PC-9 (cell line): ENCODE data around the gene KCNJ15. TPM values are rescaled to one million over a fixed set of nuclear protein-coding genes. Genes with fewer than 3 reads are reported as not detected.

Source experiments
- BruUV-seq: library from RNA; stranded (reverse); fragments of 400-500 nt; replicated peaks from 2 replicates; lab custom pipeline; 2021; lab: Mats Ljungman, UMichigan
- CTCF ChIA-PET: fragments of 300-600 bp; sonication (Branson Sonifier 250); formaldehyde crosslinking; loops from one replicate; lab custom pipeline; 2022; ENCODE audit warnings: antibody characterized with exemption; lab: Charles Lee
- POLR2A ChIA-PET: fragments of 300-600 bp; sonication (Branson Sonifier 250); formaldehyde crosslinking; loops from one replicate; lab custom pipeline; 2022; ENCODE audit warnings: antibody characterized with exemption; ENCODE audit not compliant: unreplicated experiment; lab: Charles Lee
- DNase-seq, 2 experiments: peaks; one replicate each; pipeline versions ENCODE4 v3.0.0 to v3.0.0-alpha.2; 2015 to 2022; ENCODE audit warnings: mixed read lengths in 1 of 2
- H2AFZ ChIP-seq: fragments of 200-600 bp; sonication (generic); 2 replicates; pipeline ENCODE4 v1.8.1; 2017; ENCODE audit warnings: antibody characterized with exemption
- H3F3A ChIP-seq: fragments of 200-600 bp; sonication (generic); 2 replicates; pipeline ENCODE4 v1.8.1; 2017; ENCODE audit warnings: antibody characterized with exemption, mild to moderate bottlenecking, low read depth; ENCODE audit not compliant: insufficient read depth
- H3K27ac ChIP-seq: fragments of 200-600 bp; sonication (generic); 2 replicates; pipeline ENCODE4 v1.6.1; 2016; ENCODE audit warnings: mixed run types
- H3K27me3 ChIP-seq: fragments of 200-600 bp; sonication (generic); 2 replicates; pipeline ENCODE4 v1.6.1; 2016; ENCODE audit warnings: low read depth, mixed run types; ENCODE audit not compliant: insufficient read depth
- H3K36me3 ChIP-seq: fragments of 200-600 bp; sonication (generic); 2 replicates; pipeline ENCODE4 v1.6.1; 2016; ENCODE audit warnings: low read depth, mixed run types
- H3K4me1 ChIP-seq: fragments of 200-600 bp; sonication (generic); replicated peaks from 2 replicates; pipeline ENCODE4 v1.6.1; 2016; ENCODE audit warnings: mixed run types; ENCODE audit not compliant: insufficient read depth
- H3K4me2 ChIP-seq: fragments of 200-600 bp; sonication (generic); 2 replicates; pipeline ENCODE4 v1.6.1; 2017; ENCODE audit warnings: mixed run types
- H3K4me3 ChIP-seq: fragments of 200-600 bp; sonication (generic); 2 replicates; pipeline ENCODE4 v1.6.1; 2016; ENCODE audit warnings: mixed run types
- H3K79me2 ChIP-seq: fragments of 200-600 bp; sonication (generic); 2 replicates; pipeline ENCODE4 v1.6.1; 2017; ENCODE audit warnings: low read depth, mixed run types
- H3K9me2 ChIP-seq: fragments of 200-600 bp; sonication (generic); 2 replicates; pipeline ENCODE4 v1.8.1; 2017; ENCODE audit warnings: mild to moderate bottlenecking; ENCODE audit not compliant: insufficient read depth
- H3K9me3 ChIP-seq: fragments of 200-600 bp; sonication (generic); 2 replicates; pipeline ENCODE4 v1.8.1; 2016; ENCODE audit warnings: low read depth; ENCODE audit not compliant: insufficient read depth
- H4K20me1 ChIP-seq: fragments of 200-600 bp; sonication (generic); 2 replicates; pipeline ENCODE4 v1.8.1; 2017; ENCODE audit not compliant: insufficient read depth
- EZH2 ChIP-seq: fragments of 200-600 bp; sonication (generic); IDR thresholded peaks from 2 replicates; pipeline ENCODE4 v1.8.0; 2017; ENCODE audit warnings: antibody characterized with exemption, low read depth
- intact Hi-C: fragments of 100-400 bp; cut with micrococcal nuclease; formaldehyde crosslinking; loops from one replicate; pipeline ENCODE4 v1.10.0; 2022; ENCODE audit not compliant: unreplicated experiment
- total RNA-seq: library from RNA; stranded (reverse); gene quantifications from 2 replicates; pipeline ENCODE4 v1.2.3, GENCODE V29; 2021
- TF ChIP-seq, protein P1 (sequence below): fragments of 200-600 bp; sonication (generic); conservative IDR thresholded peaks from 2 replicates; pipeline ENCODE4 v1.6.1; 2017; ENCODE audit warnings: mixed run types, antibody characterized with exemption, mild to moderate bottlenecking, moderate library complexity

The KCNJ15 gene
- total RNA-seq, 1 experiment from 2014 or later = not detected

DNA sequence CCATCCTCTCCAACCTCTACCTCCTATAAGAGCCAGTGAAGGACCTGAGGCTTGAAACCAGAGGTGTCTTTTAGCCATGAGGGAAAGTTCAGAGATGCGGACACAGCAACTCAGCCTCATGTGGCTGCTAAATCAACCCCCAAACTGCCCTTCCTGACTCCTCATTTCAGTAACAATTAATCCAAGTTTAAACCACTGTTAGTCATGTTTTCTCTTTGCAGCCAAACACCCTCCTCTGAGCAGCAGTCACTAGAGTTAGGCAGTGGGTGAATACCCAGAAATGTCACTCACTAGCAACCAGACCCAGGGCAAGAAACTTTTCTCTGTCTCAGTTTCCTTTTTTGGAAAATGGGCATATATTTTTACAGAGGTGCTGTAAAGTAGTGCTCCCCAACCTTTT is 71.2 kb downstream of the KCNJ15 start:
- Histone ChIP-seq H2AFZ (no peak overlapping the region), H3K79me2 (no peaks in the 10 kb centered on the region), H3K4me1 (no peaks in the 10 kb centered on the region), H3K36me3 (no peaks in the 10 kb centered on the region), H3K9me2 (no peaks in the 10 kb centered on the region), H3K27ac (no peak overlapping the region), H3K9me3 (no peaks in the 10 kb centered on the region), H3K4me2 (no peak overlapping the region), H4K20me1 (no peaks in the 10 kb centered on the region), H3K27me3 (no peaks in the 10 kb centered on the region), H3F3A (no peaks in the 10 kb centered on the region), H3K4me3 (no peak overlapping the region)
- intact Hi-C loops = no loop called here
- ChIA-PET POLR2A (no interaction called here), CTCF (no interaction called here)
- no TSS peak for BruUV-seq
- DNase-seq = no peak
- TF ChIP-seq, protein P1, sequence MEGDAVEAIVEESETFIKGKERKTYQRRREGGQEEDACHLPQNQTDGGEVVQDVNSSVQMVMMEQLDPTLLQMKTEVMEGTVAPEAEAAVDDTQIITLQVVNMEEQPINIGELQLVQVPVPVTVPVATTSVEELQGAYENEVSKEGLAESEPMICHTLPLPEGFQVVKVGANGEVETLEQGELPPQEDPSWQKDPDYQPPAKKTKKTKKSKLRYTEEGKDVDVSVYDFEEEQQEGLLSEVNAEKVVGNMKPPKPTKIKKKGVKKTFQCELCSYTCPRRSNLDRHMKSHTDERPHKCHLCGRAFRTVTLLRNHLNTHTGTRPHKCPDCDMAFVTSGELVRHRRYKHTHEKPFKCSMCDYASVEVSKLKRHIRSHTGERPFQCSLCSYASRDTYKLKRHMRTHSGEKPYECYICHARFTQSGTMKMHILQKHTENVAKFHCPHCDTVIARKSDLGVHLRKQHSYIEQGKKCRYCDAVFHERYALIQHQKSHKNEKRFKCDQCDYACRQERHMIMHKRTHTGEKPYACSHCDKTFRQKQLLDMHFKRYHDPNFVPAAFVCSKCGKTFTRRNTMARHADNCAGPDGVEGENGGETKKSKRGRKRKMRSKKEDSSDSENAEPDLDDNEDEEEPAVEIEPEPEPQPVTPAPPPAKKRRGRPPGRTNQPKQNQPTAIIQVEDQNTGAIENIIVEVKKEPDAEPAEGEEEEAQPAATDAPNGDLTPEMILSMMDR = no peak
- no peak for TF ChIP-seq EZH2

DNA sequence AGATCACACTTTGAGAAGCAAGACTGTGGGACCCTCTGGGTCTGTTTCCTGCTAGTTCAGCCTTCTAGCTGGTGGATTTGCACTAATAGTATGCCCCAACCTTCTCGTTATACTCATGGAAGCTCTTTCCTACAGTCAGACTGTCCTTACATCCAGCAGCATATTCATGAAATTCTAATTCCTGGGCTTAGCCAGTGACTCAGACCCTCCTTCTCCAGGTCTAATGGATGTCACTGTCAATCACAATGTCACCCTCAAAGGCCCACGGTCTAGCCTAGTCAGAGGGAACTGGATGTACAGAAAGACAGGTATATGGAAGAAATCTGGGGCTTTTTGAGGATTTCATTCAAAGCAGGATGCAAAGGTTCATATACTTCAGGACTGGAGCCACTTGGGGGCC is 72.4 kb downstream of the KCNJ15 start:
- H3K9me3 ChIP-seq = no peaks in the 10 kb centered on the region
- intact Hi-C loops = no loop called here
- H3K4me2 ChIP-seq = no peak overlapping the region
- DNase-seq = no peak
- H2AFZ ChIP-seq = no peak overlapping the region
- H3K27me3 ChIP-seq = no peaks in the 10 kb centered on the region
- H3K36me3 ChIP-seq = no peaks in the 10 kb centered on the region
- no peak overlapping the region for H3K4me3 ChIP-seq
- TF ChIP-seq EZH2 = no peak
- TF ChIP-seq, protein P1 = no peak
- CTCF ChIA-PET = no interaction called here
- H3K4me1 ChIP-seq = no peaks in the 10 kb centered on the region
- no peaks in the 10 kb centered on the region for H3K79me2 ChIP-seq
- BruUV-seq = no TSS peak
- H3K27ac ChIP-seq = no peak overlapping the region
- POLR2A ChIA-PET = no interaction called here
- H4K20me1 ChIP-seq = no peaks in the 10 kb centered on the region
- H3K9me2 ChIP-seq = no peaks in the 10 kb centered on the region
- no peaks in the 10 kb centered on the region for H3F3A ChIP-seq

- CTCF ChIA-PET = no interaction called here
Measured at GRCh38 chr21:38330666-38331065, 73.9 kb downstream of the KCNJ15 start.

More at GRCh38 chr21:38330666-38331065, 73.9 kb downstream of the KCNJ15 start:
- TF ChIP-seq, protein P1 = no peak
- TF ChIP-seq EZH2 = no peak
- intact Hi-C loops = no loop called here
- Histone ChIP-seq H3K27me3 (no peaks in the 10 kb centered on the region), H3K9me2 (no peaks in the 10 kb centered on the region), H3K79me2 (no peaks in the 10 kb centered on the region), H3K4me3 (no peak overlapping the region), H2AFZ (no peak overlapping the region), H3F3A (no peaks in the 10 kb centered on the region), H3K4me2 (no peak overlapping the region), H3K9me3 (no peaks in the 10 kb centered on the region), H3K4me1 (no peaks in the 10 kb centered on the region), H3K36me3 (no peaks in the 10 kb centered on the region), H3K27ac (no peak overlapping the region), H4K20me1 (no peaks in the 10 kb centered on the region)
- no peak for DNase-seq
- POLR2A ChIA-PET = no interaction called here
- no TSS peak for BruUV-seq
